ENCODE data around the gene C1orf232.

Gene C1orf232

DNA sequence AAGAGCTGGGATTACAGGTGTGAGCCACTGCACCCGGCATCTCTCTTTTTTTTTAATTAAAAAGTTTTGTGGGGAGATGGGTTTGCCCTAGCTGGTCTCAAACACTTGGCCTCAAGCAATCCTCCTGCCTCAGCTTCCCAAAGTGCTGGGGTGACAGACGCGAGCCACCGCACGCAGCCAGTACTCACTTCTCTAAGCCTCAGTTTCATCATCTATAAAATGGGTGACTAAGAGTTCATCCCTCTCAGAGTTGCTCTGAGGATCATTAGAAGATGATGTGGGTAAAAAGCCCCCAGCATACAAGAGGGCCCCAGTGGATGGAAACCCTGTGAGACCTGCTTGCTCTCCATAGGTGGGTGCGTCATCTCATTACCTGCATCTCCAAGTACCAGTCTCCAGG, 19.1 kb upstream of the C1orf232 start:
- H3K9me3 Mint-ChIP-seq, result no peaks in the 10 kb centered on the region
- DNase-seq, result no peak
- peaks cover 16% of the 10 kb centered on the region for H3K4me1 Mint-ChIP-seq
- H3K27me3 Mint-ChIP-seq, result no peaks in the 10 kb centered on the region
- no peak overlapping the region for H3K4me3 Mint-ChIP-seq
- no peak for ATAC-seq
- H3K27ac Mint-ChIP-seq, result no peak overlapping the region

DNA sequence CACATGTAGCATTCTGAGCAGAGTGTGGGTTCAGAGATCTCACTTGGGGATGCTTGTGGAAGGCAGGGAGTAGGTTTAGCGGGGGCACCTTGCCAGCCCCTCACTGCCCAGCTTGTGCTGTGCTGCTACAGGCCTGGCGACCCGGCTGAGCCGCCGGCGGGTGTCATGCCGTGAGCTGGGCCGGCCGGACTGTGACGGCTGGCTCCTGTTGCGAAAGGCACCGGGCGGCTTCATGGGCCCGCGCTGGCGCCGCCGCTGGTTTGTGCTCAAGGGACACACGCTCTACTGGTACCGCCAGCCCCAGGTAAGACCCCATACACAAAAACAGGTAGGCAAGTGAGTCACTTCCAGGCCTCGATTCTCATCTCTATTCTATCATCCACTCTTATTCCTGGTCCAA, 16.1 kb upstream of the C1orf232 start:
- no peak overlapping the region for H3K4me3 Mint-ChIP-seq
- DNase-seq (no peak), ATAC-seq (no peak)
- H3K27me3 Mint-ChIP-seq, result no peaks in the 10 kb centered on the region
- H3K4me1 Mint-ChIP-seq, result peaks cover 8% of the 10 kb centered on the region
- no peak overlapping the region for H3K27ac Mint-ChIP-seq
- H3K9me3 Mint-ChIP-seq, result no peaks in the 10 kb centered on the region

DNA sequence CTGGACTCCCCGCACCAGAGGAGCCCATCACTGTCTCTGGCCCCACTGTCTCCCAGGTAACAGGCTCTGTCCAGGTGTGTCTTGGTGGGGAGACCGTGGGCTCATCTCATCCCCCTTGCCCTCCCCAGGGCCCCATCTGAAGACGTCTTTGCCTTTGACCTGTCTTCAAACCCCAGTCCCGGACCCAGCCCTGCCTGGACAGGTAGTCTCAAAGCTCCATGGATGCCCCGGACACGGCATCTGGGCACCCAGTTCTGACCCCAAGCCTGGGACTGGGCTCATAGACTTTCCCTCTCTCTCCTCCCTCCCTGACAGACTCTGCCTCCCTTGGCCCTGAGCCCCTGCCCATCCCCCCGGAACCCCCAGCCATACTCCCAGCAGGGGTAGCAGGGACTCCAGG, 15.3 kb upstream of the C1orf232 start:
- H3K4me1 Mint-ChIP-seq, result peaks cover 8% of the 10 kb centered on the region
- H3K27ac Mint-ChIP-seq, result peak overlapping the region in 1 of 2 donors; percentile 58
- DNase-seq, result no peak
- H3K27me3 Mint-ChIP-seq, result no peaks in the 10 kb centered on the region
- H3K4me3 Mint-ChIP-seq, result no peak overlapping the region
- ATAC-seq, result no peak
- no peaks in the 10 kb centered on the region for H3K9me3 Mint-ChIP-seq

DNA sequence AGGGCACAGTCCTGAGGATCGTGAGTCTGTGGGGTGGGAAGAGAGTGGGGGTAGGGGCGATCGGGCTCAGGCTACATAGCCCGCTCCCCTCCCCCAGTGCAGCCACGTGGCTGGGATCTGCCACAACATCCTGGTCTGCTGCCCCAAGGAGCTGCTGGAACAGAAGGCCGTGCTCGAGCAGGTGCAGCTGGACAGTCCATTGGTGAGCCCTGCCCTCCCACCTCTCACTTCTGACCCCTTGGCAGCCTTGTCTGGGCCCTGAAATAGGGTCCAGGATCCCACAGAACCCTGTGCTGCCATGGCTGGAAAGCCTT, 13.6 kb upstream of the C1orf232 start:
- Mint-ChIP-seq H3K9me3 (no peaks in the 10 kb centered on the region), H3K27ac (no peak overlapping the region), H3K4me3 (no peak overlapping the region), H3K27me3 (no peaks in the 10 kb centered on the region), H3K4me1 (peaks cover 8% of the 10 kb centered on the region)
- ATAC-seq (no peak), DNase-seq (no peak)

- no peaks in the 10 kb centered on the region for H3K27me3 Mint-ChIP-seq
- H3K4me1 Mint-ChIP-seq, result peaks cover 8% of the 10 kb centered on the region
- H3K9me3 Mint-ChIP-seq, result no peaks in the 10 kb centered on the region
- DNase-seq, result no peak
- H3K4me3 Mint-ChIP-seq, result no peak overlapping the region
- H3K27ac Mint-ChIP-seq, result peak overlapping the region in 1 of 2 donors; percentile 93
- peak; percentile 60 for ATAC-seq
Measured at GRCh38 chr1:26181586-26182382, 13.0 kb upstream of the C1orf232 start.

DNA sequence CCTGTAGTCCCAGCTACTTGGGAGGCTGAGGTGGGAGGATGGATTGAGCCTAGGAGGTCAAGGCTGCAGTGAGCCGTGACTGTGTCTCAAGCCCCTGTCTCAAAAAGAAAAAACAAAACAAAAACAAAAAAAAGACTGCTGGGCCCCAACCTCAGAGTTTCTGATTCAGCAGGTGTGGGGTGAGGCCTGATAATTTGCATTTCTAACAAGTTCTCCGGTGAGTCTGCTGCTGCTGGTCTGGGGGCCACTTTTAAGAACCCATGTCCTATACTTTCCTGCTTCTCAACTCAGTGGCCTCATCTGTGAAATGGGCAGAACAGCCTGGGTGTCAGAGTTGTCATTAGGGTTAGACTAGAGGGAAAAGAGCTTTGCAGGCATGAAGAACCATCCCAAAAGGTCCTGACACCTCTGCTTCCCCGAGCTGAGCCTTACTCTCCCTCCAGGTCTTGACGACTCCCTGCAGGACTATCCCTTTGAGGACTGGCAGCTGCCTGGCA, 11.3 kb upstream of the C1orf232 start:
- ATAC-seq, result no peak

GRCh38 chr1:26177182-26177684, 8.5 kb upstream of the C1orf232 start, which contains the start of gene CNKSR1:
CNKSR1 (plus strand) TSS chr1:26177491; CDS start chr1:26177548, 57 bp downstream.
- no peak for DNase-seq
- Mint-ChIP-seq H3K4me1 (peaks cover 8% of the 10 kb centered on the region), H3K27ac (peak within 1 kb of the TSS; percentile 20 to 60), H3K4me3 (peak within 1 kb of the TSS in 1 of 2 donors; percentile 75), H3K9me3 (no peaks in the 10 kb centered on the region), H3K27me3 (no peaks in the 10 kb centered on the region)
- ATAC-seq, result peak; percentile 20

More for the DNA sequence above, 11.3 kb upstream of the C1orf232 start:
- Mint-ChIP-seq H3K9me3 (no peaks in the 10 kb centered on the region), H3K27ac (no peak overlapping the region), H3K4me3 (no peak overlapping the region), H3K4me1 (peaks cover 8% of the 10 kb centered on the region), H3K27me3 (no peaks in the 10 kb centered on the region)
- no peak for DNase-seq

DNA sequence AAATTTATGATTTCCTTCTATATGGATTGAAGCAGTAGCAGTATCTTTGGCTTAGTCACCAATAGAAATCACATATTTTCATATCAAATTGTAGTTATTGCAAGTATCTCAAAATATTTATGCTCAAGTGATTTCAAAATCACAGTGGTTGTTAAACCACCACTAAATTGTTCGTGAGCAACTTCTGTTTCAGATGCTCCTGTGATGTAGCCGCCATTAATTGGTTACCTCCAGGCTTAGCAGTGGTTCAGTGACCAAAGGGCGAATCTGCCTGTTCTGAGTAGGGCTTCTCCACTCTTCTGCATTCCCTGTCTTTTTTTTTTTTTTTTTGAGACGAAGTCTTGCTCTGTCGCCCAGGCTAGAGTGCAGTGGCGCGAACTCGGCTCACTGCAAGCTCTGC, 6.6 kb upstream of the C1orf232 start:
- Mint-ChIP-seq H3K4me3 (no peak overlapping the region), H3K4me1 (peaks cover 15% of the 10 kb centered on the region), H3K27me3 (no peaks in the 10 kb centered on the region), H3K27ac (no peak overlapping the region), H3K9me3 (no peaks in the 10 kb centered on the region)
- no peak for ATAC-seq
- DNase-seq, result no peak

DNA sequence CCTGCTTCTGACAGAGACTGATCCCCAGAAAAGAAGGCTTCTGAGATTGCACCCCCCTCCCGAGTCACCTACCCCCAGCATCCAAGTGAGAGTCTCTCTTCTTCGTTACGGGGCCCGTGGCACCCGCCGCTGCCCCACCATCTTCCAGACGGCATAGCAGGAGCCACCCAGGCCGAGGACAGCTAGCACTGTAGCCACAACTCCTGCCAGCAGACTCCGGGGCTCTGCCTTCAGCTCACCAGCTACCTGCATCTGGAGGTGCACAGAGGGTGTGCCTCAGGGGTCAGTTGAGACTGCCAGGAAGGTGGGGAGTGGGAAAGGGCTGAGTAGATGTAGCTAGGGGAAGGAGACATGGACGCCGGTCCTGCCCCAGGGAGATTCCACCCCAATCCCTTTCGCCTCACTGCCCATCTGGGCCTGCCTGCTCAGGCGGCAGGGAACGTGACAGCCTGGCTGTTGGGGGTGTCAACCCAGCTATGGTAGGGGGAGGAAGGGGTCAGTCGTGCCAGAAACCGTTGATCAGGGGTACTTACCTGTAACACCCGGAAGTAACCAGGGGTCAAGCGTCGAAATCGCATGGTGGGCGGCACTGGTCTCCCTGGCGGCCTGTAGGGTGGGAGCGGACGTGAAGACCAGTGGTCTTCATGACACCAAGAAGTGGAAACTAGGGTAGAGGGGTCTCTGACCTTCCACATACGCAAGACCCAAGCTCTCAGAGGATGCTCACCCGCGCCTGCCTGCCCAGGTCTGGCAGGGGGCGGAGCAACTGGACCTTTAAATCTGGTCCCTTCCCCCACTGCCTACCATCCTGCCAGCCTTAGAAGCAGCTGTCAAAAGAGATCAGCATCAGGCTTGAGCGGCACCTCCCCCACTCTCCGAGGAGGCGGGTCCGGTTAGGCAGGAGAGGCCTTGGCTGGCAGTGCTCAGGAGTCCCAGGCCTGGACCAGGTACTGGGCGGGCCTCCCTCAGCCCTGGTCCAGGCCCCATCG, 2.6 kb upstream of the C1orf232 start, which contains the start of gene ZNF593OS:
Gene ZNF593OS (minus strand): TSS at position 749 of the 989 bp plus-strand sequence. CDS start 171 bp downstream, at position 578.
- ATAC-seq (no peak), DNase-seq (no peak)
- Mint-ChIP-seq H3K4me1 (peaks cover 26% of the 10 kb centered on the region), H3K27me3 (no peaks in the 10 kb centered on the region), H3K27ac (peak within 1 kb of the TSS in 1 of 2 donors; percentile 59), H3K4me3 (peak within 1 kb of the TSS; percentile 90 to 97), H3K9me3 (no peaks in the 10 kb centered on the region)

GRCh38 chr1:26170472-26170821, 1.7 kb upstream of the C1orf232 start:
- ATAC-seq (no peak), DNase-seq (no peak)
- peaks cover 3% of the 10 kb centered on the region for H3K27me3 Mint-ChIP-seq
- H3K4me1 Mint-ChIP-seq, result peaks cover 32% of the 10 kb centered on the region
- peak overlapping the region; percentile 59 to 97 for H3K27ac Mint-ChIP-seq
- peak overlapping the region; percentile 90 to 97 for H3K4me3 Mint-ChIP-seq
- no peaks in the 10 kb centered on the region for H3K9me3 Mint-ChIP-seq

DNA sequence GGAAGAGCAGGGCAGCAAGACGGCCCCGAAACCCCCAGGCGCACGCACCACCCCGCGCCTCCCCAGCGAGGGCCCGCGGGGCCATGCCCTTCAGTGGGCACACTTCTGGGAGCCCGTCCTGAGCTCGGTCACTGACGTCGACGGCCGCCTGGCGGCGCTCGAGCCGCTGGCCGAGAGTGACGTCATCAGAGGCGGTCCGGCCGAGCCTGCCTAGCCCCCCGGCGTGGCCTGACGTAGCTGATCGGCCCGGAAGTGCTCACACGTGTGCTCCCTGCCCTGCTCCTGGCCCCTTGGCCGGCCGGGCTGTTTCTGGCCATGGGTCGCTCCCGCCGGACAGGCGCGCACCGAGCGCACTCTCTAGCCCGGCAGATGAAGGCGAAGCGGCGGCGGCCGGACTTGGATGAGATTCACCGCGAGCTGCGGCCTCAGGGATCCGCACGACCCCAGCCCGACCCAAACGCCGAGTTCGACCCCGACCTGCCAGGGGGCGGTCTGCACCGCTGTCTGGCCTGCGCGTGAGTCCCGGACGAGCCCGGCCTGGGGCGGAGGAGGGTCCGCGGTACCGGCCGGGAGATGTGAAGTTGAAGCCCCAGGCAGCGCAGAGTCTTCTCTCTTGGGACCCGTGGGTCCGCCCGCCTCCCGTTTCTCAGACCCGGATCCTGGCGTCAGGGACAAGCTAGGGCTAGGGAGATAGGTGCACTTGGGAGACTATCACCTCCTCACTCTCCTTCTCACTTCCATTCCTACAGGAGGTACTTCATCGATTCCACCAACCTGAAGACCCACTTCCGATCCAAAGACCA, 1.1 kb upstream of the C1orf232 start, which contains the start of gene ZNF593:
Gene ZNF593 (plus strand): TSS at position 240 of the 803 bp plus-strand sequence. CDS start 76 bp downstream, at position 316.
- H3K4me3 Mint-ChIP-seq, result peak within 1 kb of the TSS; percentile 90 to 97
- DNase-seq (peak; percentile 92 to 93), ATAC-seq (peak; percentile 92)
- no peaks in the 10 kb centered on the region for H3K9me3 Mint-ChIP-seq
- H3K4me1 Mint-ChIP-seq, result peaks cover 38% of the 10 kb centered on the region
- H3K27ac Mint-ChIP-seq, result peak within 1 kb of the TSS; percentile 93 to 97
- H3K27me3 Mint-ChIP-seq, result peaks cover 8% of the 10 kb centered on the region

DNA sequence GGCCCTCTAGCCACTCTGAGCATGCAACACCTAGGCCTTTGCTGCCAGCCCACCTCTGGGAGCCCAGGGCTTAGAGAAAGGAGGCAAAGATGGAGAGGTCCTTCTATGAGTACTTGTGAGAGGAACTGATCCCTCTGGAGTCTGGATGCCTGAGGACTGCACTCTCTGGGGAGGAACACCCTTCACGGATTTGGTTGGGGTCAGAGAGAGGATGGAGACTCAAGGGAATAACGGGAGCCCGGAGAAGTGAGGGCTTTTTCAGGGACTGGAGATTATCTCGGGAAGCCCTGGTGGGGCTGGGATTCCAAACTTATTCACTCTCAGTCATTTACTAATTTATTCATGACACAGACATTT, 413 bp upstream of the C1orf232 start:
- Mint-ChIP-seq H3K4me3 (peak overlapping the region; percentile 57 to 97), H3K27me3 (peaks cover 14% of the 10 kb centered on the region), H3K4me1 (peaks cover 43% of the 10 kb centered on the region), H3K9me3 (no peaks in the 10 kb centered on the region), H3K27ac (peak overlapping the region in 1 of 2 donors; percentile 36)
- ATAC-seq (no peak), DNase-seq (no peak)

DNA sequence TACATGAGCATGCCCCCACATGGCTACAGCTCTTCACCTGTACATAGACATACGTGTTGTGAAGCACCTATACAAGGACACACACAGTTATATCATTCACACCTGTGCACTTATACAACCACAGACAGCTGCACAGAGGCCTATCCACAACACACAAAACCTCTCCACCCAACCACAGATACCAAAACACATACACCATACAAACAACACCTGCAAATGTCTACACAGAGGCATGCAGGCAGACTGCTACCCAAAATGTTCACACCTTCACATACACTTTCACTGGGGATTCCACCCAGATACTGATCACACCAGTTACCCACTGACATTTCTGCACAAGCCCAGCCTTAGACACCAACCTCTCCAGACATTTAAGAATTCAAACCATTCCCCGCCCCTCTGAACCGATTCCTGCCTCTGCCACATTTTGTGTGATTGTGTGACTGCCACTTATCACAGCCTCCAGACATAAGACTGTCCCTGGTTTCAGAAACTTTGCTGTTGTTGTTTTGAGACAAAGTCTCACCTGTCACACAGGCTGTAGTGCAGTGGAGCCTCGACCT, 2.0 kb downstream of the C1orf232 start:
- H3K27me3 Mint-ChIP-seq, result peaks cover 34% of the 10 kb centered on the region
- H3K4me3 Mint-ChIP-seq, result no peak overlapping the region
- peaks cover 49% of the 10 kb centered on the region for H3K4me1 Mint-ChIP-seq
- DNase-seq (no peak), ATAC-seq (peak; percentile 4)
- H3K9me3 Mint-ChIP-seq, result no peaks in the 10 kb centered on the region
- no peak overlapping the region for H3K27ac Mint-ChIP-seq
